Measurements from ENCODE around the gene CNPY3. TPM values are rescaled to one million over a fixed set of nuclear protein-coding genes. Genes with fewer than 3 reads are reported as not detected.

CNPY3 gene
- total and polyA plus RNA-seq, 4 experiments from 2014 or later: 83.4 to 95.8 (median 89.7) TPM

GRCh38 chr6:42968783-42969182 is 39.5 kb downstream of the CNPY3 start:
- no peak overlapping the region for H3K4me3 ChIP-seq (ENCODE audit: low read length in 2 of 2)
- no peaks in the 10 kb centered on the region for H3K9me3 ChIP-seq (ENCODE audit: control insufficient read depth in 1 of 2, low read length in 2 of 2)
- H3K27me3 Mint-ChIP-seq: no peaks in the 10 kb centered on the region
- H3K4me1 ChIP-seq (ENCODE audit: insufficient read depth, low read length): no peaks in the 10 kb centered on the region
- H3K27ac ChIP-seq (ENCODE audit: low read depth, low read length): no peak overlapping the region
- H3K9me3 Mint-ChIP-seq: no peaks in the 10 kb centered on the region
- CTCF ChIA-PET (ENCODE audit: partially characterized antibody): no interaction called here
- H3K4me3 Mint-ChIP-seq: no peak overlapping the region
- H3K4me1 Mint-ChIP-seq: peaks cover 0 to 6% (median 3%) of the 10 kb centered on the region in 4 donors
- H3K27ac Mint-ChIP-seq: no peak overlapping the region
- POLR2A ChIA-PET (ENCODE audit: partially characterized antibody): interaction anchor here (1.0 to 2.5 kb wide), 2 partner anchors 11 to 15 kb away, joined by 3 to 6 read pairs; partner anchors contain the start of genes PEX6 and PPP2R5D
- H3K36me3 ChIP-seq (ENCODE audit: insufficient read depth, low read length): peaks cover 18% of the 10 kb centered on the region
- no peak for DNase-seq
- H3K36me3 Mint-ChIP-seq: peaks cover 18 to 40% of the 10 kb centered on the region in 2 donors
- no peaks in the 10 kb centered on the region for H3K27me3 ChIP-seq (ENCODE audit: insufficient read depth, low read length)
- intact Hi-C loops (cut with micrococcal nuclease): no loop called here

- DNase-seq: no peak
- POLR2A ChIA-PET (ENCODE audit: partially characterized antibody): interaction anchor here (2.5 kb wide), 1 partner anchor 10 kb away, joined by 12 read pairs; the partner anchor contains the start of gene PEX6
- peaks cover 14% of the 10 kb centered on the region for H3K36me3 ChIP-seq (ENCODE audit: insufficient read depth, low read length)
- H3K27me3 ChIP-seq (ENCODE audit: insufficient read depth, low read length): no peaks in the 10 kb centered on the region
- H3K4me3 Mint-ChIP-seq: no peak overlapping the region
- H3K4me1 Mint-ChIP-seq: peaks cover 1 to 9% (median 5%) of the 10 kb centered on the region in 4 donors
- CTCF ChIA-PET (ENCODE audit: partially characterized antibody): no interaction called here
- H3K9me3 Mint-ChIP-seq: no peaks in the 10 kb centered on the region
- no peak overlapping the region for H3K4me3 ChIP-seq (ENCODE audit: low read length in 2 of 2)
- peaks cover 16 to 40% of the 10 kb centered on the region in 2 donors for H3K36me3 Mint-ChIP-seq
- no peaks in the 10 kb centered on the region for H3K27me3 Mint-ChIP-seq
- no peaks in the 10 kb centered on the region for H3K4me1 ChIP-seq (ENCODE audit: insufficient read depth, low read length)
- H3K27ac ChIP-seq (ENCODE audit: low read depth, low read length): no peak overlapping the region
- intact Hi-C loops (cut with micrococcal nuclease): no loop called here
- no peak overlapping the region for H3K27ac Mint-ChIP-seq
- no peaks in the 10 kb centered on the region for H3K9me3 ChIP-seq (ENCODE audit: control insufficient read depth in 1 of 2, low read length in 2 of 2)
These were observed 40.2 kb downstream of the CNPY3 start for GRCh38 chr6:42969431-42969830.

- Histone ChIP-seq H3K27ac (ENCODE audit: low read depth, low read length) (no peak overlapping the region), H3K9me3 (ENCODE audit: control insufficient read depth in 1 of 2, low read length in 2 of 2) (no peaks in the 10 kb centered on the region), H3K36me3 (ENCODE audit: insufficient read depth, low read length) (peaks cover 11% of the 10 kb centered on the region), H3K4me3 (ENCODE audit: low read length in 2 of 2) (no peak overlapping the region), H3K4me1 (ENCODE audit: insufficient read depth, low read length) (peaks cover 2% of the 10 kb centered on the region), H3K27me3 (ENCODE audit: insufficient read depth, low read length) (no peaks in the 10 kb centered on the region)
- POLR2A ChIA-PET (ENCODE audit: partially characterized antibody): interaction anchor here (1.7 to 2.5 kb wide), 2 partner anchors 9 to 14 kb away, joined by 7 to 12 read pairs; partner anchors contain the start of genes PEX6 and PPP2R5D
- Mint-ChIP-seq H3K36me3 (peaks cover 13 to 35% of the 10 kb centered on the region in 2 donors), H3K27me3 (no peaks in the 10 kb centered on the region), H3K4me3 (no peak overlapping the region), H3K27ac (peak overlapping the region in 2 of 7 donors; percentile 24 to 29), H3K9me3 (no peaks in the 10 kb centered on the region), H3K4me1 (peaks cover 2 to 11% (median 5%) of the 10 kb centered on the region in 4 donors)
- CTCF ChIA-PET (ENCODE audit: partially characterized antibody): no interaction called here
- intact Hi-C loops (cut with micrococcal nuclease): no loop called here
- no peak for DNase-seq
These were observed 40.7 kb downstream of the CNPY3 start for GRCh38 chr6:42969934-42970333.

- Mint-ChIP-seq H3K36me3 (peaks cover 9 to 24% of the 10 kb centered on the region in 2 donors), H3K9me3 (no peaks in the 10 kb centered on the region), H3K4me3 (no peak overlapping the region), H3K4me1 (peaks cover 3 to 18% (median 9%) of the 10 kb centered on the region in 4 donors), H3K27ac (peak overlapping the region in 1 of 7 donors; percentile 16), H3K27me3 (no peaks in the 10 kb centered on the region)
- H3K4me1 ChIP-seq (ENCODE audit: insufficient read depth, low read length): peaks cover 13% of the 10 kb centered on the region
- H3K9me3 ChIP-seq (ENCODE audit: control insufficient read depth in 1 of 2, low read length in 2 of 2): no peaks in the 10 kb centered on the region
- H3K27ac ChIP-seq (ENCODE audit: low read depth, low read length): no peak overlapping the region
- intact Hi-C loops (cut with micrococcal nuclease): no loop called here
- no peak for DNase-seq
- peaks cover 11% of the 10 kb centered on the region for H3K36me3 ChIP-seq (ENCODE audit: insufficient read depth, low read length)
- H3K4me3 ChIP-seq (ENCODE audit: low read length in 2 of 2): no peak overlapping the region
- POLR2A ChIA-PET (ENCODE audit: partially characterized antibody): interaction anchor here (0.5 to 2.5 kb wide), 6 partner anchors 8 to 145 kb away, joined by 3 to 12 read pairs (median 5); partner anchors contain the start of genes GNMT, KLHDC3, MEA1 and PEX6
- CTCF ChIA-PET (ENCODE audit: partially characterized antibody): no interaction called here
- no peaks in the 10 kb centered on the region for H3K27me3 ChIP-seq (ENCODE audit: insufficient read depth, low read length)
These were observed 41.8 kb downstream of the CNPY3 start for GRCh38 chr6:42970871-42971612.

GRCh38 chr6:42971746-42972327 is 42.6 kb downstream of the CNPY3 start:
- intact Hi-C loops (cut with micrococcal nuclease): no loop called here
- H3K9me3 ChIP-seq (ENCODE audit: control insufficient read depth in 1 of 2, low read length in 2 of 2): no peaks in the 10 kb centered on the region
- ChIA-PET POLR2A (ENCODE audit: partially characterized antibody) (interaction anchor here (1.0 to 2.5 kb wide), 5 partner anchors 7 to 42 kb away, joined by 3 to 12 read pairs (median 5); partner anchors contain the start of genes GNMT, PEX6 and PPP2R5D), CTCF (ENCODE audit: partially characterized antibody) (no interaction called here)
- Mint-ChIP-seq H3K27me3 (no peaks in the 10 kb centered on the region), H3K36me3 (peaks cover 11 to 19% of the 10 kb centered on the region in 2 donors), H3K27ac (no peak overlapping the region), H3K4me3 (no peak overlapping the region), H3K9me3 (no peaks in the 10 kb centered on the region), H3K4me1 (peaks cover 7 to 26% (median 12%) of the 10 kb centered on the region in 4 donors)
- H3K4me1 ChIP-seq (ENCODE audit: insufficient read depth, low read length): peaks cover 21% of the 10 kb centered on the region
- no peaks in the 10 kb centered on the region for H3K27me3 ChIP-seq (ENCODE audit: insufficient read depth, low read length)
- no peak overlapping the region for H3K4me3 ChIP-seq (ENCODE audit: low read length in 2 of 2)
- H3K27ac ChIP-seq (ENCODE audit: low read depth, low read length): no peak overlapping the region
- peaks cover 11% of the 10 kb centered on the region for H3K36me3 ChIP-seq (ENCODE audit: insufficient read depth, low read length)
- no peak for DNase-seq

- Mint-ChIP-seq H3K9me3 (no peaks in the 10 kb centered on the region), H3K4me1 (peaks cover 13 to 38% (median 23%) of the 10 kb centered on the region in 4 donors), H3K27me3 (no peaks in the 10 kb centered on the region), H3K4me3 (no peak overlapping the region), H3K27ac (peak overlapping the region in 5 of 7 donors; percentile 14 to 65 (median 37)), H3K36me3 (peaks cover 10 to 19% of the 10 kb centered on the region in 2 donors)
- POLR2A ChIA-PET (ENCODE audit: partially characterized antibody): interaction anchor here (0.7 to 2.6 kb wide), 4 partner anchors 10 to 58 kb away, joined by 4 to 8 read pairs (median 5); partner anchors contain the start of genes CNPY3 and PPP2R5D
- Histone ChIP-seq H3K27me3 (ENCODE audit: insufficient read depth, low read length) (no peaks in the 10 kb centered on the region), H3K4me3 (ENCODE audit: low read length in 2 of 2) (no peak overlapping the region), H3K9me3 (ENCODE audit: control insufficient read depth in 1 of 2, low read length in 2 of 2) (no peaks in the 10 kb centered on the region), H3K4me1 (ENCODE audit: insufficient read depth, low read length) (peaks cover 37% of the 10 kb centered on the region), H3K27ac (ENCODE audit: low read depth, low read length) (no peak overlapping the region), H3K36me3 (ENCODE audit: insufficient read depth, low read length) (peaks cover 6% of the 10 kb centered on the region)
- CTCF ChIA-PET (ENCODE audit: partially characterized antibody): no interaction called here
- DNase-seq: no peak
- intact Hi-C loops (cut with micrococcal nuclease): no loop called here
These were observed 44.6 kb downstream of the CNPY3 start for GRCh38 chr6:42973926-42974325.

Measured in CD4-positive, alpha-beta memory T cell (primary cell).